Activated CD8-positive, alpha-beta memory T cell treated with anti-CD3 and anti-CD28 coated beads, Interleukin-2, amount 50 U/mL, for 48 hours (primary cell): ENCODE measurements around the gene CPNE7.

Experiments used
- DNase-seq: peaks from one replicate; pipeline ENCODE4 v3.0.0-alpha.2; 2020

CPNE7 gene

GRCh38 chr16:89607937-89608740 is 32.6 kb downstream of the CPNE7 start:
- no peak for DNase-seq

- no peak for DNase-seq
These were observed 34.5 kb downstream of the CPNE7 start for GRCh38 chr16:89610108-89610453.

- no peak for DNase-seq
These were observed 37.0 kb downstream of the CPNE7 start for GRCh38 chr16:89612415-89613166.

GRCh38 chr16:89613231-89613953 is 37.8 kb downstream of the CPNE7 start, which contains the start of gene DPEP1:
TSS of gene DPEP1 (plus strand) at chr16:89613642. CDS start at chr16:89630411, 16,769 bp downstream.
- no peak for DNase-seq

DNA sequence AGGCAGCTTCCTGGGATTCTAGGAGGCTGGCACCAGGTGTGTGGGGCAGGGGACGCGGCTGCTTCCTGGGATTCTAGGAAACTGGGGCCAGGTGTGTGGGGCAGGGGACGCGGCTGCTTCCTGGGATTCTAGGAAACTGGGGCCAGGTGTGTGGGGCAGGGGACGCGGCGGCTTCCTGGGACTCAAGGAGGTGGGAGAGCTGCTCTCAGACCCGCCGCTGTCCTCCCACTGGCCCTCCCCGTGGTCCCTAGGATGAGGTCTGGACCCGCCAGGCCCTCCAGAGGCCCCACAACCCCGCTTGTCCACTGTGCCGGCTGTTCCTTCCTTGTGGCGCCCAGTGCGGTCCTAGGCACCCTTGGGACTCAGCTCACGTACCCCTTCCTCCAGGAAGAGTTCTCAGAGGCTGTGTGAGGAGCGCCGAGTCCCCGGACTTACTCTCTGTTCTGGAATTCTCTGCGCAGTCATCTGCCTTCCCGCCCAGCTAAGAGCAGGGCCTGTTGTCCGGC is 38.4 kb downstream of the CPNE7 start:
- no peak for DNase-seq

- no peak for DNase-seq
These were observed 39.6 kb downstream of the CPNE7 start for GRCh38 chr16:89615176-89615575.

- DNase-seq = no peak
These were observed 40.1 kb downstream of the CPNE7 start for GRCh38 chr16:89615596-89616090.

- no peak for DNase-seq
These were observed 41.1 kb downstream of the CPNE7 start for GRCh38 chr16:89616623-89617022.

GRCh38 chr16:89617036-89617435 is 41.5 kb downstream of the CPNE7 start:
- no peak for DNase-seq

DNA sequence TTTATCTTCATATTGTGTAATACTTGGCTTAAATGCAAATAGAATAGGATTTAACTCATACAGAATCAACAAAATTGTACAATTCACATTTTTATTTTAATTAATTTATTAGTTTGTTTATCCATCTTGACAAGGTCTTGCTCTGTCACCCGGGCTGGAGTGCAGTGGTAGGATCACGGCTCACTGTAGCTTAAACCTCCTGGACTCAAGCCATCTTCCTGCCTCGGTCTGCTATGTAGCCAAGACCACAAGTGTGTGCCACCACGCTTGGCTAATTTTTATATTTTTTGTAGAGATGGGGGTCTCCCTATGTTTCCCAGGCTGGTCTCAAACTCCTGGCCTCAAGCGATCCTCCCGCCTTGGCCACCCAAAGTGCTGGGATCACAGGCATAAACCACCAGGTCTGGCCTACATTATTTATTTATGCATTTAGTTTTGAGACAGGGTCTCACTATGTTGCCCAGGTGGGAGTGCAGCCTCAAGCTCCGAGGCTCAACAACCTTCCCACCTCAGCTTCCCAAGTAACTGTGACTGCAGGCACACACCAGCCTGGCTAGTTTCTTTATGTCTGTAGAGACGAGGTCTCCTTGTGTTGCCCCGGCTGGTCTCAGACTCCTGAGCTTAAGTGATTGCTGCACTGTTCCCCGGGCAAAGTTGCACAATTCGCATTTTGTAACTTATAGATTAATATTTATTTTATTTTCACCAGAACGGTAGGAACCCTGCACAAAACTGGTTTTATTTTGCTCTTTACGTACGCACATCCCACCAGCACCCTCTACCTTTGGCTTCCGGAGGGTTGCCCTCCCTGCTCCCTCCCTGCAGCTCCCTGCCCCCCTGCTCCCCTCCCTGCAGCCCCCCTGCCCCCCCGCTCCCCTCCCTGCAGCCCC is 42.8 kb downstream of the CPNE7 start:
- no peak for DNase-seq

- DNase-seq = no peak
These were observed 44.3 kb downstream of the CPNE7 start for GRCh38 chr16:89619840-89620239.

DNA sequence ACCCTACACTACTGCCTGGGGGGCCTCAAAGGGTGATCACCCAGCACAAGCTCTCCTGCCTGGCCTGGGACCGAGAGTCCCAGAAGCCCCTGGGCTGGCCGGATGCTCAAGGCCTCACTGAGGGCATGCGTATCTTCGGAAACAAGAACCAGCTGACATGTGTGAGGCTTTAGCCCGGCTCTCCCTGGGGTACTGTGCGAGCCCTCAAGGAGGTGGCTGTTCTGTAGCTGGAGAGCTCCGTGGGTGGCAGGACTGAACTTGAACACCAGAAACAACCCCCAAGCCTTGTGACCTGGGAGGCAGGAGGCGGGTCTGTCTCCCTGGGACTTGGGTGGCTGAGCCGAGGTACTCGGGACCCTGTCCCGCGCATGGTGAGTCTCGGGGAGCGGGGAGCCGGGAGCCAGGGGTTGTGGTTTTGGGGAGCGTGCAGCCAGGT is 44.9 kb downstream of the CPNE7 start:
- DNase-seq = no peak

GRCh38 chr16:89621136-89621697 is 45.7 kb downstream of the CPNE7 start:
- no peak for DNase-seq

- no peak for DNase-seq
These were observed 46.3 kb downstream of the CPNE7 start for GRCh38 chr16:89621698-89622409.

GRCh38 chr16:89623511-89624261 is 48.1 kb downstream of the CPNE7 start:
- no peak for DNase-seq

DNA sequence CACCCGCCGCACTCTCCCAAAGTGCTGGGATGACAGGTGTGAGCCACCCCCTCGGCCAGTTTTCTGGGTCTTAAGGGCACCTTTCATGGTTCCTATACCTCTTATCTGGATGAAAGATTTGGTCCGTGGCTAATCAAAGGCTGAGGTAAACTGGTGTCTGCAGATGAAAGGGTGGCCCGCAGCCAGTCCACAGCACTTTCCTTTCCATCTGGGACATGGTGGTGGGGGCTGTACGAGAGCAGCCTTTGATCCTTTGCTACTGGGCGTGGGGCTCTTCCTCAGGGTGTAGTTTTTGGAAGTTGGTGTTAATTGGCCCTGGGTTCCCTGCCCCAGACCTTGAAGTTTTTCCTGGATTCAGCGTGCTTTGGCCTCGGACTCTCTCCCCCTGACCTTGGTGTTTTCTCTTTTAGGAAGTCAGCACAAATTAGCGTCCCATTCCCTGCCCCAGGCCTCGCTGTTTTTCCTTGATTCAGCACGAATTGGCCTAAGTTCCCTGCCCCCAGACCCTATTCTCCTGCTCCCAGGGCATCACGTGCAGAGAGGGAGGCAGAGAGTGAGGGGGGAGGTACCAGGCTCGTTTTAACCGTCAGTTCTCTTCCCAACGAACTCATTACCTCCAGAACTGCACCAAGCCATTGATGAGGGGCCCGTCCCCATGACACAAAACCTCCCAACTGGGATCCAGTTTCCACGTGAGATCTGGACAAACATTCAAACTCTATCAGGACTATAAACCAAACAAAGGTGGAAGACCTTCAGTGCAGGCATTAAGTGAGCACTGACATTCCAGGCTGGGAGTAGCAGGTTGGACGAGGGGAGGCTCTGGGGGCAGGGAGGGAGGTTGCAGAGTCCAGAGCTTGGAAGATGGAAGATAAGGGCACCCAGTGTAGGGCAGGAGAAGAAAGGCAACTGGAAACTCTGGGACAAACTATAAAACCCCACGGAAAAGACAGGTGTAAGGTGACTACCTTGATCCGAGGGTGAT is 49.5 kb downstream of the CPNE7 start:
- no peak for DNase-seq

DNA sequence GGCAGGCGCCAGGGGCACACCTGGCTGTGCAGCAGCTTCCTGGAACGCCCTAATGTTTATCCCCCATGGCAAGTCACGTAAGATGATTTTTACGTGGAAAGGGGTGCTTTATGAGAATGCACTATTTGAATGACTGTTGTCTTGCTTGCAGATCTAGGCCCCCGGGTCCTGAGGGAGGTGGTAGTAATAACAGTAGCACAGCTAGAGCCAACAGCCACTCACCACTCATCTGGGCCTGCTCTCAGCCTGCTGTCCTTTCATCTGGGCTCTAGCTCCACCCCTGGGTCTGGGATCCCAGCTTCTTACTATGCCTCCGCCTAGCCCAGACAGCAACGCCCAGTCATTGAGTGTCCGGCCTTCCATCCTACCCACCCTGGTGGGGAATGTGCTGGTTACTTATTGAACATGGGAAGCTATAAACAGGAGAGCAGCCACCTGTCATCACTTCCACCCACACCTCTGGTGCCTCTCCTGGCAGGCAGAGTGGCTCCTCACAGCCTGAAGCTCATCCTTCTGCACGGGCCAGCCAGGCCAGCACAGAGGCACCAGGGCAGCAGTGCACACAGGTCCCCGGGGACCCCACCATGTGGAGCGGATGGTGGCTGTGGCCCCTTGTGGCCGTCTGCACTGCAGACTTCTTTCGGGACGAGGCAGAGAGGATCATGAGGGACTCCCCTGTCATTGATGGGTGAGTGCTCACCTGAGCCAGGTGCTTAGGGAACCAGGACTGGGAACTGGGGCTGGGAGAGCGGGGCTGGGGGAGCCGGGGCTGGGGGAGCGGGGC is 54.5 kb downstream of the CPNE7 start:
- DNase-seq = no peak

- DNase-seq = no peak
These were observed 57.6 kb downstream of the CPNE7 start for GRCh38 chr16:89633064-89633631.
